Neuronal stem cell (in vitro differentiated cells): Measurements from ENCODE around the gene SLC16A10.
A peak's percentile ranks its signal among the peaks of the same experiment; 100 is the strongest.
"Not testable (repeated sequence)": the region's sequence is repeated elsewhere in the genome, so short reads cannot be mapped to it uniquely, and the experiment has no call there.

ENCODE experiments used
- DNase-seq: peaks from one replicate; pipeline ENCODE4 v3.0.0-alpha.2; 2013; ENCODE audit warnings: low spot score
- H2AFZ ChIP-seq: one replicate; pipeline ENCODE4 v1.6.1; 2013; ENCODE audit warnings: mild to moderate bottlenecking, low read length, inconsistent platforms
- H2AK5ac ChIP-seq: 2 replicates; pipeline ENCODE4 v1.6.1; 2013; ENCODE audit warnings: low read depth, mild to moderate bottlenecking, inconsistent platforms, low read length, moderate library complexity, mixed read lengths
- H2BK120ac ChIP-seq: 2 replicates; pipeline ENCODE4 v1.6.1; 2013; ENCODE audit warnings: low read depth, mild to moderate bottlenecking, inconsistent platforms, low read length, moderate library complexity, mixed read lengths
- H2BK12ac ChIP-seq: one replicate; pipeline ENCODE4 v1.6.1; 2013; ENCODE audit warnings: low read length, inconsistent platforms
- H2BK15ac ChIP-seq: 2 replicates; pipeline ENCODE4 v1.6.1; 2013; ENCODE audit warnings: mild to moderate bottlenecking, low read length, inconsistent platforms, mixed read lengths
- H2BK5ac ChIP-seq: one replicate; pipeline ENCODE4 v1.6.1; 2013; ENCODE audit warnings: inconsistent platforms, mild to moderate bottlenecking, low read length, moderate library complexity
- H3K14ac ChIP-seq: one replicate; pipeline ENCODE4 v1.6.1; 2013; ENCODE audit warnings: low read length, inconsistent platforms
- H3K18ac ChIP-seq: 2 replicates; pipeline ENCODE4 v1.6.1; 2013; ENCODE audit warnings: low read length, inconsistent platforms
- H3K23ac ChIP-seq: 2 replicates; pipeline ENCODE4 v1.6.1; 2013; ENCODE audit warnings: low read depth, mild to moderate bottlenecking, mixed read lengths, low read length, inconsistent platforms; ENCODE audit not compliant: poor library complexity
- H3K27ac ChIP-seq: replicated peaks from 3 replicates; pipeline ENCODE4 v1.5.1; 2013; ENCODE audit warnings: low read length, inconsistent platforms
- H3K27me3 ChIP-seq, 3 experiments: 2 replicates each; pipeline ENCODE4 v1.6.1; 2013; ENCODE audit warnings: low read length in 3 of 3, mild to moderate bottlenecking in 2 of 3, inconsistent platforms in 1 of 3, low read depth in 1 of 3, mixed read lengths in 1 of 3, moderate library complexity in 1 of 3; ENCODE audit not compliant: control insufficient read depth in 3 of 3, insufficient read depth in 3 of 3
- H3K36me3 ChIP-seq, 2 donors: replicated peaks in 1 of 2; 2 replicates each; pipeline ENCODE4 v1.6.1; 2013; ENCODE audit warnings: low read length in 2 of 2; ENCODE audit not compliant: control insufficient read depth in 2 of 2, insufficient read depth in 2 of 2
- H3K4ac ChIP-seq: 2 replicates; pipeline ENCODE4 v1.6.1; 2013; ENCODE audit warnings: inconsistent platforms, mild to moderate bottlenecking, low read length, moderate library complexity
- H3K4me1 ChIP-seq, 2 donors: 1 replicate in 1 of 2; 2 replicates in 1 of 2; pipeline ENCODE4 v1.6.1; 2013; ENCODE audit warnings: low read length in 2 of 2, low read depth in 1 of 2; ENCODE audit not compliant: control insufficient read depth in 2 of 2, insufficient read depth in 1 of 2
- H3K4me2 ChIP-seq: one replicate; pipeline ENCODE4 v1.6.1; 2013; ENCODE audit warnings: mild to moderate bottlenecking, low read length, inconsistent platforms; ENCODE audit not compliant: insufficient read depth, poor library complexity, severe bottlenecking
- H3K4me3 ChIP-seq, 2 donors: 2 replicates each; pipeline ENCODE4 v1.5.1; 2013; ENCODE audit warnings: low read length in 2 of 2, mild to moderate bottlenecking in 2 of 2, inconsistent platforms in 1 of 2, moderate library complexity in 1 of 2
- H3K79me1 ChIP-seq: one replicate; pipeline ENCODE4 v1.6.1; 2013; ENCODE audit warnings: low read depth, mild to moderate bottlenecking, inconsistent platforms, low read length, moderate library complexity
- H3K9ac ChIP-seq: one replicate; pipeline ENCODE4 v1.6.1; 2013; ENCODE audit warnings: mild to moderate bottlenecking, low read depth, low read length, inconsistent platforms; ENCODE audit not compliant: poor library complexity
- H3K9me3 ChIP-seq, 2 donors: replicated peaks in 1 of 2; 2 replicates each; pipeline versions ENCODE3 to v1.6.1; 2013; ENCODE audit warnings: low read length in 2 of 2, mild to moderate bottlenecking in 2 of 2, inconsistent platforms in 1 of 2, low read depth in 1 of 2, mixed read lengths in 1 of 2, moderate library complexity in 1 of 2; ENCODE audit not compliant: control insufficient read depth in 2 of 2, insufficient read depth in 1 of 2
- H4K8ac ChIP-seq: one replicate; pipeline ENCODE4 v1.6.1; 2013; ENCODE audit warnings: low read depth, mild to moderate bottlenecking, inconsistent platforms, low read length, moderate library complexity
- H4K91ac ChIP-seq: one replicate; pipeline ENCODE4 v1.6.1; 2013; ENCODE audit warnings: low read length, low read depth, mild to moderate bottlenecking, inconsistent platforms; ENCODE audit not compliant: poor library complexity
- WGBS, 2 donors: extraction: QIAGEN DNeasy Blood & Tissue Kit; methylation state at CpG; one replicate each; pipeline ENCODE4 v1.1.7; 2013; ENCODE audit warnings: missing lambda C conversion rate in 2 of 2, mixed read lengths in 1 of 2; ENCODE audit not compliant: insufficient read length in 2 of 2, insufficient replicate concordance in 1 of 2; ENCODE audit errors: extremely low coverage in 2 of 2; 5-methylcytosine and 5-hydroxymethylcytosine counted together

SLC16A10 gene

GRCh38 chr6:111088668-111089003 is 1.3 kb downstream of the SLC16A10 start:
- Histone ChIP-seq H2BK5ac (no peak overlapping the region), H2BK15ac (no peak overlapping the region), H3K27me3 (peaks cover 2 to 71% (median 25%) of the 10 kb centered on the region in 3 experiments), H3K4me1 (peaks cover 0 to 9% of the 10 kb centered on the region in 2 donors), H3K9ac (no peak overlapping the region), H3K4me2 (peak overlapping the region; percentile 100), H3K79me1 (no peaks in the 10 kb centered on the region), H3K4me3 (peak overlapping the region in 1 of 2 donors; percentile 57), H2BK120ac (no peak overlapping the region), H4K91ac (no peak overlapping the region), H3K23ac (no peak overlapping the region), H2AFZ (no peak overlapping the region), H3K18ac (no peak overlapping the region), H2AK5ac (no peak overlapping the region), H3K36me3 (no peaks in the 10 kb centered on the region), H3K27ac (no peak overlapping the region), H2BK12ac (no peak overlapping the region), H3K9me3 (no peaks in the 10 kb centered on the region), H3K4ac (no peak overlapping the region), H3K14ac (no peak overlapping the region), H4K8ac (no peak overlapping the region)
- no CpG with 5 or more reads among the region's 5 CpGs for WGBS, 2 donors
- DNase-seq: no peak

- peaks cover 2 to 76% (median 25%) of the 10 kb centered on the region in 3 experiments for H3K27me3 ChIP-seq
- no peak overlapping the region for H4K8ac ChIP-seq
- H3K4me2 ChIP-seq: no peak overlapping the region
Measured at GRCh38 chr6:111090766-111091165, 3.5 kb downstream of the SLC16A10 start.

GRCh38 chr6:111091987-111092386 is 4.7 kb downstream of the SLC16A10 start:
- H3K9me3 ChIP-seq: no peaks in the 10 kb centered on the region
- no peak overlapping the region for H2BK120ac ChIP-seq
- H3K4me2 ChIP-seq: no peak overlapping the region
- peaks cover 2 to 64% (median 17%) of the 10 kb centered on the region in 3 experiments for H3K27me3 ChIP-seq
- no peak for DNase-seq
- H3K27ac ChIP-seq: no peak overlapping the region
- H4K91ac ChIP-seq: no peak overlapping the region
- no peak overlapping the region for H2BK12ac ChIP-seq
- H3K18ac ChIP-seq: no peak overlapping the region
- no peaks in the 10 kb centered on the region for H3K36me3 ChIP-seq
- H2AK5ac ChIP-seq: no peak overlapping the region
- no peak overlapping the region for H2AFZ ChIP-seq
- H2BK5ac ChIP-seq: no peak overlapping the region
- H2BK15ac ChIP-seq: no peak overlapping the region
- H3K9ac ChIP-seq: no peak overlapping the region
- H4K8ac ChIP-seq: no peak overlapping the region
- peaks cover 0 to 6% of the 10 kb centered on the region in 2 donors for H3K4me1 ChIP-seq
- H3K14ac ChIP-seq: no peak overlapping the region
- H3K79me1 ChIP-seq: no peaks in the 10 kb centered on the region
- no peak overlapping the region for H3K4me3 ChIP-seq
- H3K4ac ChIP-seq: no peak overlapping the region
- no peak overlapping the region for H3K23ac ChIP-seq
- WGBS, 2 donors: no CpG with 5 or more reads among the region's 3 CpGs

More at GRCh38 chr6:111090766-111091165, 3.5 kb downstream of the SLC16A10 start:
- Histone ChIP-seq H3K9me3 (no peaks in the 10 kb centered on the region), H3K27ac (no peak overlapping the region), H3K4ac (no peak overlapping the region), H3K4me3 (no peak overlapping the region), H4K91ac (no peak overlapping the region), H2AK5ac (no peak overlapping the region), H2AFZ (no peak overlapping the region), H2BK12ac (no peak overlapping the region), H3K79me1 (no peaks in the 10 kb centered on the region), H3K36me3 (no peaks in the 10 kb centered on the region), H2BK5ac (no peak overlapping the region), H3K4me1 (peaks cover 0 to 9% of the 10 kb centered on the region in 2 donors), H3K14ac (no peak overlapping the region), H3K23ac (no peak overlapping the region), H3K9ac (no peak overlapping the region), H2BK120ac (no peak overlapping the region), H2BK15ac (no peak overlapping the region), H3K18ac (no peak overlapping the region)
- no CpG with 5 or more reads among the region's 4 CpGs for WGBS, 2 donors
- DNase-seq: no peak

GRCh38 chr6:111095488-111095887 is 8.2 kb downstream of the SLC16A10 start:
- H2AFZ ChIP-seq, DNase-seq, H3K4me3 ChIP-seq, H3K18ac ChIP-seq, H3K14ac ChIP-seq, H2AK5ac ChIP-seq, H3K36me3 ChIP-seq, H2BK5ac ChIP-seq, H3K4ac ChIP-seq, H4K8ac ChIP-seq, H3K4me1 ChIP-seq, H3K23ac ChIP-seq, H4K91ac ChIP-seq, H3K79me1 ChIP-seq, H3K4me2 ChIP-seq, H2BK120ac ChIP-seq, H2BK12ac ChIP-seq, H3K9ac ChIP-seq, H3K27ac ChIP-seq, H2BK15ac ChIP-seq, H3K9me3 ChIP-seq: not testable (repeated sequence)
- no CpG with 5 or more reads among the region's 1 CpG for WGBS, 2 donors
- H3K27me3 ChIP-seq: peaks cover 0 to 29% (median 0%) of the 10 kb centered on the region in 3 experiments
